ENCODE measurements around the gene HLA-DMA. TPM values are rescaled to one million over a fixed set of nuclear protein-coding genes. Genes with fewer than 3 reads are reported as not detected.

The HLA-DMA gene
- total and polyA plus RNA-seq, 9 of the 15 experiments (the other 6 are each of a cell fraction or from before 2014, with no cell fraction given), result 0.13 to 0.83 (median 0.51) TPM

DNA sequence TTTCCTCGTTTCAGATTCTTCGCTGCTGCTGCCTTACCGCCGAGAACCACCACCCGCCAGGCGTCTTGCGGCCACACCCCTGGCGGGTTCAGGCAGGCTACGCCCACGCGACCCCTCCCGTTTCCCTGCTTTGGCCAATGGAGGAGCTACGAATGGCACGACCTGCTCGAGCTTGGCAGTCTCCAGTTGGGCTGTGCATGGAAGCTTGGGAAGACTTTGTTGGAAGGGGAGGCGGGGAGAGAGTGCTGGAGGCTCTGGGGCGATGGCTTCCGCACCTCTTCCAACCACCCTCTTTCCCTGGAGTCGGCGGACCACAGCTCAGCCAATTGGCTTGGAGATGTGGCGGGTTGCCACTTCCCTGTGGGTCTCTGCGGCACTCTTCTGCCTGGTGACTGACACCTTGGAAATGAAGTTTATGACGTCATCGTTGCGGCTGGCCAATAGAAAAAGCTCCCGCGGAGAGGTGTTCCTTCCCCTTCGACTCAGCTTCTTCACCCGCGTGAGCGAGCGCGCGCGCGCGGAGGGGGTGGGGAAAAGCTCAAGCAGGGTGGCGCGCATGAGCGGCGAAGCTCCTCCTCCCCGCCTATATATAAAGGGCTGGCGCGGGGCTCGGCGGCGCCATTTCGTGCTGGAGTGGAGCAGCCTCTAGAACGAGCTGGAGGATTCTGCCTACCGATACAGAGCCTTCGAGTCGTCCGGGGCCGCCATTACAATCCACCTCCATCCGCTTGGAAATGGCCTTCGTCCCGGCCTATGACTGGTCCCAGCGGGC is 18.9 kb upstream of the HLA-DMA start (continued):
- TF ChIP-seq, protein P1, sequence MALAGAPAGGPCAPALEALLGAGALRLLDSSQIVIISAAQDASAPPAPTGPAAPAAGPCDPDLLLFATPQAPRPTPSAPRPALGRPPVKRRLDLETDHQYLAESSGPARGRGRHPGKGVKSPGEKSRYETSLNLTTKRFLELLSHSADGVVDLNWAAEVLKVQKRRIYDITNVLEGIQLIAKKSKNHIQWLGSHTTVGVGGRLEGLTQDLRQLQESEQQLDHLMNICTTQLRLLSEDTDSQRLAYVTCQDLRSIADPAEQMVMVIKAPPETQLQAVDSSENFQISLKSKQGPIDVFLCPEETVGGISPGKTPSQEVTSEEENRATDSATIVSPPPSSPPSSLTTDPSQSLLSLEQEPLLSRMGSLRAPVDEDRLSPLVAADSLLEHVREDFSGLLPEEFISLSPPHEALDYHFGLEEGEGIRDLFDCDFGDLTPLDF (CRISPR knock-in tag; IDR thresholded peaks at IDR 0.05), result peak; percentile 60; the same call in 1 of the 2 replicates
- TF ChIP-seq, protein P2, sequence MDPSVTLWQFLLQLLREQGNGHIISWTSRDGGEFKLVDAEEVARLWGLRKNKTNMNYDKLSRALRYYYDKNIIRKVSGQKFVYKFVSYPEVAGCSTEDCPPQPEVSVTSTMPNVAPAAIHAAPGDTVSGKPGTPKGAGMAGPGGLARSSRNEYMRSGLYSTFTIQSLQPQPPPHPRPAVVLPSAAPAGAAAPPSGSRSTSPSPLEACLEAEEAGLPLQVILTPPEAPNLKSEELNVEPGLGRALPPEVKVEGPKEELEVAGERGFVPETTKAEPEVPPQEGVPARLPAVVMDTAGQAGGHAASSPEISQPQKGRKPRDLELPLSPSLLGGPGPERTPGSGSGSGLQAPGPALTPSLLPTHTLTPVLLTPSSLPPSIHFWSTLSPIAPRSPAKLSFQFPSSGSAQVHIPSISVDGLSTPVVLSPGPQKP (CRISPR knock-in tag; IDR thresholded peaks at IDR 0.05), result no peak
- no peak for TF ChIP-seq TSC22D4 (tag; IDR thresholded peaks at IDR 0.05)
- TF ChIP-seq NFIC (IDR thresholded peaks at IDR 0.05), result peak; percentile 77
- TF ChIP-seq TAF7 (tag; IDR thresholded peaks at IDR 0.05), result peak; percentile 99
- TF ChIP-seq ZNF830 (CRISPR knock-in tag; IDR thresholded peaks at IDR 0.05), result no peak; the same call in none of the 2 replicates
- no peak for TF ChIP-seq ZKSCAN8 (CRISPR knock-in tag; IDR thresholded peaks at IDR 0.05)
- TF ChIP-seq ELF2 (CRISPR knock-in tag; IDR thresholded peaks at IDR 0.05), result no peak
- no peak for TF ChIP-seq TAL1 (IDR thresholded peaks at IDR 0.05)
- TF ChIP-seq NCOA1 (IDR thresholded peaks at IDR 0.05; ENCODE audit: low read depth), result 0 out of 2 replicates have a peak, but pooled peaks have one; percentile 12
- TF ChIP-seq, protein P3, sequence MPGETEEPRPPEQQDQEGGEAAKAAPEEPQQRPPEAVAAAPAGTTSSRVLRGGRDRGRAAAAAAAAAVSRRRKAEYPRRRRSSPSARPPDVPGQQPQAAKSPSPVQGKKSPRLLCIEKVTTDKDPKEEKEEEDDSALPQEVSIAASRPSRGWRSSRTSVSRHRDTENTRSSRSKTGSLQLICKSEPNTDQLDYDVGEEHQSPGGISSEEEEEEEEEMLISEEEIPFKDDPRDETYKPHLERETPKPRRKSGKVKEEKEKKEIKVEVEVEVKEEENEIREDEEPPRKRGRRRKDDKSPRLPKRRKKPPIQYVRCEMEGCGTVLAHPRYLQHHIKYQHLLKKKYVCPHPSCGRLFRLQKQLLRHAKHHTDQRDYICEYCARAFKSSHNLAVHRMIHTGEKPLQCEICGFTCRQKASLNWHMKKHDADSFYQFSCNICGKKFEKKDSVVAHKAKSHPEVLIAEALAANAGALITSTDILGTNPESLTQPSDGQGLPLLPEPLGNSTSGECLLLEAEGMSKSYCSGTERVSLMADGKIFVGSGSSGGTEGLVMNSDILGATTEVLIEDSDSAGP (CRISPR knock-in tag; IDR thresholded peaks at IDR 0.05), result no peak
- no peak; the same call in 1 of the 2 replicates for TF ChIP-seq DMBX1 (CRISPR knock-in tag; IDR thresholded peaks at IDR 0.05; ENCODE audit: borderline replicate concordance)
- TF ChIP-seq RFX7 (CRISPR knock-in tag; IDR thresholded peaks at IDR 0.05), result peak; percentile 79; the same call in 1 of the 2 replicates
- peak; percentile 59; the same call in 1 of the 2 replicates for TF ChIP-seq SMARCE1 (IDR thresholded peaks at IDR 0.05)
- TF ChIP-seq TCF3 (CRISPR knock-in tag; IDR thresholded peaks at IDR 0.05), result peak; percentile 41; the same call in 1 of the 2 replicates
- 0 out of 2 replicates have a peak, but pooled peaks have one; percentile 23 for TF ChIP-seq KAT7 (CRISPR knock-in tag; IDR thresholded peaks at IDR 0.05; ENCODE audit: borderline replicate concordance)
- TF ChIP-seq GATA2 (CRISPR knock-in tag; IDR thresholded peaks at IDR 0.05), result no peak
- TF ChIP-seq ILF3 (IDR thresholded peaks at IDR 0.05; ENCODE audit: borderline replicate concordance), result no peak
- peak; percentile 58; the same call in 1 of the 2 replicates for TF ChIP-seq PPARD (CRISPR knock-in tag; IDR thresholded peaks at IDR 0.05)
- TF ChIP-seq TOE1 (IDR thresholded peaks at IDR 0.05; ENCODE audit: borderline replicate concordance), result no peak; the same call in 1 of the 2 replicates
- 0 out of 2 replicates have a peak, but pooled peaks have one; percentile 67 for TF ChIP-seq TOE1 (CRISPR knock-in tag; IDR thresholded peaks at IDR 0.05; ENCODE audit: borderline replicate concordance, low read depth)
- TF ChIP-seq ESRRB (CRISPR knock-in tag; IDR thresholded peaks at IDR 0.05; ENCODE audit: borderline replicate concordance), result no peak
- TF ChIP-seq HSF4 (CRISPR knock-in tag; IDR thresholded peaks at IDR 0.05; ENCODE audit: borderline replicate concordance), result no peak
- no peak for TF ChIP-seq ZNF232 (CRISPR knock-in tag; IDR thresholded peaks at IDR 0.05)
- TF ChIP-seq SNIP1 (IDR thresholded peaks at IDR 0.05; ENCODE audit: low read depth), result no peak
- peak; percentile 77 for TF ChIP-seq NEUROD1 (IDR thresholded peaks at IDR 0.05; ENCODE audit: borderline replicate concordance, low read depth, low read length, partially characterized antibody)

Data from K562 (cell line).